SK-MEL-5 (cell line): Measurements from ENCODE around the gene HSP90AA1. TPM values are rescaled to one million over a fixed set of nuclear protein-coding genes. Genes with fewer than 3 reads are reported as not detected.
"Not testable (repeated sequence)": the region's sequence is repeated elsewhere in the genome, so short reads cannot be mapped to it uniquely, and the experiment has no call there.

Source experiments
- DNase-seq: peaks from one replicate; pipeline ENCODE4 v3.0.0-alpha.2; 2016; ENCODE audit warnings: low read depth, low spot score
- in situ Hi-C: cut with HindIII; loops from 2 replicates; pipeline ENCODE4 v1.10.0; 2016; ENCODE audit warnings: low sequenced_read_pairs, high pct_unique_total_duplicates, low pct_unique_long_range_greater_than_20kb
- total RNA-seq: library from RNA; depleted of rRNA; stranded (reverse); fragments of >200 nt; shearing (Covaris generic); gene quantifications from 2 replicates; pipeline ENCODE4 v1.2.3, GENCODE V29; 2014

The HSP90AA1 gene
- total RNA-seq, 1 experiment from 2014 or later, result 531 TPM

DNA sequence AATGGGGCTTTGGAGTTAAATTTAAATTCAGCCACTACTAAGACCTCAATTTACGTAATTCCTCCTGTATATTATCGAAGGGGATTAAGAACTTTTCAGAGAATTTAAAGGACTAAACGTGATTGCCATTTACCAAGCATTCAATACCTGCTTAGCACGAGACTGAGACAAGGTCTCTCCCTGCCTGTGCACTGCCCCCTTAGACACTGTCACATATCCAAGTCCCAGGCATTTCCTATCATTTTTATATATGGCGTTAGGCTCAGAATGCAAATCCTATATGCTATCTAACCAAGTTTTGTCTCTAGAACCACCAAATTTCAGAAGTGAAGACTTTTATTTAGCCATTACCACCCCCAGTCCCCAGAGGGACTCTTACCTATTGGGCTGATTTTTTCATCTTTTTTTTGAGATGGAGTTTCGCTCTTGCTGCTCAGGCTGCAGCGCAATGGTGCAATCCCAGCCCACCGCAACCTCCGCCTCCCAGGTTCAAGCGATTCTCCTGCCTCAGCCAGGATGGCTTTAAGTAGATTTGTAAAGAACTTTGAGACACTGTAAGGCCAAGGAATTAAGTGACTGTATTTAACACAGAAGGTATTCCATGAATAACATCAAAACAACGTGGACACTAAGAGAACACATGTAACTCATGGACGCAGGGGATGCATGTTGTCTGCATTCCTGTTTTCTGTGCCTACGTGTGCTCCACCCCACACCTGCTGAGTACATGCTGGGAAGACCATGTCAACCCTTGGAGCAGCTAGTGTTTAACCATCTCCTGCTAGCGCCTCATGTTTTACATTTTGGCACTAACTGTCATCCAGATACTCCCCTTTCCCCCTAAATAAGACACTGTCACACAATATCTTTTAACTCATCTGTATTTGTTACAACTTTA lies 6.4 kb downstream of the HSP90AA1 start:
- DNase-seq, result no peak
- in situ Hi-C loops, result no loop called here

DNA sequence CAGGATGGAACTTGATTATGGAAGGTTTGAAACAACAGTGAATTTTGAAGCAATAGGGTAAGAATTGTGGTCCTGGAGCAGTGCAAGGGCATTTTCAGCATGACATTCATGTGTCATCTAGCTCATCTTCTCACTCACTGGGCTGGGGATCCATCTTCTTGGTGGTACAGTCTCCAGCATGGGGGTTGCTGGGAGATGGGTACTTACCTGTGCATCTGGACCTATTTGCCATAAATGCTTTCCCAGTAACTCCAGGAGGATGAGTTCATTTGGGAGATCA lies 7.2 kb downstream of the HSP90AA1 start:
- in situ Hi-C loops, result no loop called here
- no peak for DNase-seq

DNA sequence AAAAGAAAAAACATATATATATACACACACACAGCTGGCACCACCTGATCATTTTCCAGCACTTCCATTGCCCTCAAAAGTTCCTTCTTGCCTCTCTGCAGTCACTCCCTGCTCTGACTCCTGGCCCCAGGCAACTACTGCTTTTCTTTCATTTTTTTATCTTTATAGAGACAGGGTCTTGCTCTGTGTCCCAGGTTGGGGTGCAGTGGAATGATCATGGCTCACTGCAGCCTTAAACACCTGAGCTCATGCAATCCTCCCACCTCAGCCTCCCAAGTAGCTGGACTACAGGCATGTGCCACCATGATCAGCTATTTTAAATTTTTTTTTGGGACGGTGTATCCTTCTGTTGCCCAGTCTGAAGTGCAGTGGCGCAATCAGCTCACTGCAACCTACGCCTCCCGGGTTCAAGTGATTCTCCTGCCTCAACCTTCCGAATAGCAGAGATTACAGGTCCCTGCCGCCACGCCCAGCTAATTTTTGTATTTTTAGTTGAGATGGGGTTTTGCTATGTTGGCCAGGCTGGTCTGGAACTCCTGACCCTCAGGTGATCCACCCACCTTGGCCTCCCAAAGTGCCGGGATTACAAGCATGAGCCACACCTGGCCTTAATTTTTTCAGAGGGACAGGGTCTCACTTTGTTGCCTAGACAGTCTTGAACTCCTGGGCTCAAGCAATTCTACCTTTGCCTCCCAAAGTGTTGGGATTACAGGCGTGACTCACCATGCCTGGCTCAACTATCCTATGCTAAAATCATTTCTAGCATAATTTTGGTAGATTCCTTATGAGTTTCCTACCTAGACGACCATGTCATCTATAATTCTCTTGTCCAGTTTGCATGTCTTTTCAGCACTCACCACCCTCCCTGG lies 7.8 kb downstream of the HSP90AA1 start:
- DNase-seq, result no peak
- in situ Hi-C loops, result no loop called here

DNA sequence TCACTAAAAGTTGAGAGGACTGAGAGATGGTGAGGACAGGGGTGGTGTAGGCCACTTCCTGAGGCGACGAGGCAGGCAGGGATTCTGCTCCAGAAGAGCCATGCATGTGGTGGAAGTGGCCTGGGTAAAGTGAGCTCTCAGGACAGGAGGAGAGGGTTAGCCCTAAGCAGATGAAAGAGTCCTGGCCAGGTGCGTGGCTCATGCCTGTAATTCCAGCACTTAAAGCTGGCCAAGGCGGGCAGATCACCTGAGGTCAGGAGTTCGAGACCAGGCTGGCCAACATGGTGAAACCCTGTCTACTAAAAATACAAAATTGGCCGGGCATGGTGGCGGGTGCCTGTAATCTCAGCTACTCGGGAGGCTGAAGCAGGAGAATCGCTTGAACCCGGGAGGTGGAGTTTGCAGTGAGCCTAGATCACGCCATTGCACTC lies 8.5 kb downstream of the HSP90AA1 start:
- DNase-seq, in situ Hi-C loops: not testable (repeated sequence)

DNA sequence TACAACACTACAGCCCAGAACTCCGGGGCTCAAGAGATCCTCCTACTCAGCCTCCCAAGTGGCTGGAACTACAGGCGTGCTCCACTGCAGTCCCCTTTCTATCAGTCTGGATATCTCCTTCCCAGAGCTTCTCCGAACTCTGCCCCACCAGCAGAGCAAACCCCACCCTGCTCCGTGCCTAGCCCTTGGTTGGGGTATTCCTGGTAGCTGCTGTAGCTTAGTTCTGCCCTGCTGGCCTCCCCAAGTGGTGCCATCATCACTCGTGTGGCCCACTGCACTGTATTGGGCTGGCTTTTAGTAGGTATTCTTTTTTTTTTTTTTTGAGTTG lies 9.5 kb downstream of the HSP90AA1 start:
- in situ Hi-C loops, result no loop called here
- DNase-seq, result no peak

DNA sequence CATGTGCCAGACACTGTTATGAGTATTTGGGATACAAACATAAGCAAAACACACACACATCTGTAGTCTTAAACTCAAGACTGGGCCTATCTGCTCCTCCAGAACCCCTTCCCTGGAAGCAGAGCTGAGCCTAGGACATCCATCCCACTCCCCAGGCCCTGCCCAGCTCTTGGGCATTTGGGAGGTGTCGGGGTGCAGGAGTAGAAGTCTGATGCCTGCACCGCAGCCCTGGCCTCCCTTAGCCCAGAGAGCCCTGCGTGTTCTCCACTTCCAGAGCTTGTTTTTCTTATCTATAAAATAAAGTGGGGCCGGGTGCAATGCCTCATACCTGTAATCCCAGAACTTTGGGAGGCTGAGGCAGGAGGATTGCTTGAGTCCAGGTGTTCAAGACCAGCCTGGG lies 11.7 kb downstream of the HSP90AA1 start:
- DNase-seq, result no peak
- in situ Hi-C loops, result no loop called here

DNA sequence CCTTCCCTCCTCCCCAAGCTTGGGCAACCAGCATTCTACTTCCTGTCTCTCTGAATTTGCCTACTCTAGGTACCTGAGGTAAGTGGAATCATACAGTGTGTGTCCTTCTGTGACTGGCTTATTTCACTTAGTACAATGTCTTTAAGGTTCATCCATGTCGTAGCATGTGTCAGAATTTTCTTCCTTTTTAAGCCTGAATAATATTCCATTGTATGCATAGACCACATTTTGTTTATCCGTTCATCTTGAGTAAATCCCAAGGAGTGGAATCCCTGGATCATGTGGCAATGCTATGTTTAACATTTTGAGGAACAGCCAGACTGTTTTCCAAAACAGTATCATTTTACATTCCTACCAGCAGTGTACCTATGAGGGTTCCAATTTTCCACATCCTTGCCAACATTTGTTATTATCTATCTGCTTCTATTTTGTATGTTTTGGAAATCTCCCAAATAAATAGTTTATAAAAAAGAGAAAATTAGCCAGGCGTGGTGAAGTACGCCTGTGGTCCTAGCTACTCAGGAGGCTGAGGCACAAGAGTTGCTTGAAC lies 12.4 kb downstream of the HSP90AA1 start:
- no peak for DNase-seq

DNA sequence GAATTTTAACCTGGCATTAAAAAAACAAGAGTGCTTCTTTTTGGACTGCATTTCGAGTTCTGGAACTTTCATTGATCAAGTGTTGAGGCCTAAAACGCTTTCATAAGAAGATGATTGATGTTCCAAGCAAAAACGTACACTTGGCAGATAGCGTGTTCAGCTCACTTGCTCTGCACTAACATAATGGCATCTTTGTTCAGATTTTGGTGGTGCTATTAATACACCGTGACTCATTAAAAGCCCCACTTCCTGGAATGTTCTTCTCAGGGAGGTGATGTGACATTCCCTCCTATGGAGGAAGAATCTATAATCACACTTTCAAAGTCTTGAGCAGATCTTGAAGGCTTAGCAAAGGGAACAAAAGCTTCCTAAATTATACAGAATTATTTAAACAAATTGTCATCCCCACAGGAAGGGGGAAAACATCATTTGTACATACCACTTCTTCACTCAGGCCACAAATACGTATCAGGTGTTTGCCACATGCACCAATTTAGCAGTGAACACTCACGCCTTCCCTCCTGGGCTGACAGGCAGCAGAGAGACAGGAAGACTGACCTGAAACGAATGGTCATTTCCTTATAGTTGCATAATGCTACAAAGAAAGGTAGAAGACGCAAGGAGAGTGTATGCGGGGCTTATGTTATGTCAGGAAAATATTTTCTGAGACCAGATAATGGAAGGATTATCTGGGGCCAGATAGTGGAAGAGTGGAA lies 15.4 kb downstream of the HSP90AA1 start:
- in situ Hi-C loops, result no loop called here
- peak; percentile 97 for DNase-seq

More for the DNA sequence above, 12.4 kb downstream of the HSP90AA1 start:
- in situ Hi-C loops, result no loop called here

DNA sequence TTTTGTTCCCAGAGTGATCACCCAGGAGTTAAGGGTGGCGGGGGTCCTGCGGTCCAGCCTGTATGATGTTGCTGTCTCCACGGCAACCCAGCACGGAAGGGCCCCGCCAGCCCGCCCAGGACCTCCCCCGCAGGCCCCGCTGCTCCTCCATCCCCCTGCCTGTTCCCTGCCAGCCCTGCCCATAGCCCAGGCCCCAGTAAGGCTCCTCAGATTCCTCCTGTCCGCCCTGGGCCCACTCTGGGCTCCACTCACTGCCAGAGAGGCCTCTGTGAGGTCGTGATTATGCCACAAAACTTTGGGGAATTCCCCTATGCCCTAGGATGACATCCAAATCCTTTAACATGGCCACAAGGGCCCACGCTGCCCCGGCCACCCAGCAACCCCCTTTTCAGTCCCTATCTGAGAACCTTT lies 20.8 kb downstream of the HSP90AA1 start:
- in situ Hi-C loops, result no loop called here
- DNase-seq, result no peak

DNA sequence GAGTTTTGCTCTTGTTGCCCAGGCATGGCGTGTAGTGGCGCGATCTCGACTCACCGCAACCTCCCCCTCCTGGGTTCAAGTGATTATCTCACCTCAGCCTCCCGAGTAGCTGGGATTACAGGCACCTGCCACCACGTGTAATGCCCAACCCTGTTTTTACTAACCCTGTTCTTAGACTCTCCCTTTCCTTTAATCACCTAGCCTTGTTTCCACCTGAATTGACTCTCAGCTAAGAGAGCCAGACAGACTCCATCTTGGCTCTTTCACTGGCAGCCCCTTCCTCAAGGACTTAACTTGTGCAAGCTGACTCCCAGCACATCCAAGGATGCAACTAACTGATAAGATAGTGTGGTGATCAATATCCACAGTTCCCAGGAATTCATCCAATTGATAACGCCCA lies 22.3 kb downstream of the HSP90AA1 start:
- DNase-seq, in situ Hi-C loops: not testable (repeated sequence)

DNA sequence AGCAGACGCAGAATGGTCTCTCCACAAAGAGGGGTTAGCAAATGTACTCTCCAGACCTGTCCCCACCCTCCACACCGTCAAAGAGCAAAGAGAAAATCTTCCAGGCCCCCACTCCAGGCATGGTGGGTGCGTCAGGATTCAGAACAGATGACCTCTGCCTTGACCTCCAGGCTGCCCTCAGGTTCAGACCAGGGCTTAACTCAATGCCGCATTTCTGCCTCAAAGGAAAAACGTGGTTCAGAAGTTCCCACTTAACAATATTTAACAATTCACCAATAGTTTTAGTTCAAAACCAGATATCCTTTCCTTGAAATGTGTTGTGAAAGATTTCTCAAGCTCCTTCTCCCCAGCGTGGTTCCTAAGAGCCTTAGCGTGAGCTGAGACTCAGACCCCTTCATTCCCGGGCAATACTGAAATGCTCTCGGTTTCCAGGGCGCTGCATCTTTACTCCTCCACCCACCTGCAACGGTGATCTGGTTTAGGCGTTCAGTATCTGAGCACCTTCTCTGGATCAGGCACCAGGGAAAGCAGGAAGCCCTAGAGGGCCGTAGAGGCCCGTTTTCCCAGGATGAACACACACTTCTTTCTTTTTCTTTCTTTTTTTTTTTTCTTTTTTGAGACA lies 22.9 kb downstream of the HSP90AA1 start:
- DNase-seq, result no peak
- in situ Hi-C loops, result no loop called here

DNA sequence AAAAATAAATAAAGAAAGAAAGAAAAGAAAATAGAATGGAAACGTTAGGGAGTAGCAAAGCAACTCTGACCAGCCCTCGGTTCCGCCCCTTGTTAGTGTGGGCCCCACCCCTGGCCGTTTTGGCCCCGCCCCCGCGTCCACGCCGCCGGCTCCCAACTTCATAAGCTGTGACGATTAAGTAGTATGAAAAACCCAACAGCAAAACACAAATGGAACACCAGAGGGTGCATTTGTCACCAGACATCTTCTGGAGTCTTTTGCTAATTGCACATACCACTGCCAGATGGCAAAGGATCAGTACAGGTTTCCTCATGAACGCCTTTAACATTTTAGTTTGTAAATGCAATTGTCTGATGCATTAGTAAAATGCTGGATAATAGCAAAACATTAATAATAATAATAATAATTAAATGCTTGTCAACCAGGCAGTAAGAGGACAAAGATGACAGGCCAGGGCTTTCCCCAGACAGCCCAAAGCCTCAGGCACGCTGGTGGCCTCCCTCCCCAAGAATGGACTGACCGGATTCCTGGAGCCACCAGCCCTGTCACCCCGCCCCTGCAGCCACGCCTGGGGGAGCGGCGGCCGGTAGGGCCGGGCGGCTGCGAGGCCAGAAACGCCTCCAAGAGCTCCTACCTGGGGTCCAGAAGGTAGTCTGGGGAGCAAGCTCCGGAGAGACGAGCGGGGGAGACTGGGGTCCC lies 23.6 kb downstream of the HSP90AA1 start:
- DNase-seq, result peak; percentile 93
- in situ Hi-C loops, result no loop called here

DNA sequence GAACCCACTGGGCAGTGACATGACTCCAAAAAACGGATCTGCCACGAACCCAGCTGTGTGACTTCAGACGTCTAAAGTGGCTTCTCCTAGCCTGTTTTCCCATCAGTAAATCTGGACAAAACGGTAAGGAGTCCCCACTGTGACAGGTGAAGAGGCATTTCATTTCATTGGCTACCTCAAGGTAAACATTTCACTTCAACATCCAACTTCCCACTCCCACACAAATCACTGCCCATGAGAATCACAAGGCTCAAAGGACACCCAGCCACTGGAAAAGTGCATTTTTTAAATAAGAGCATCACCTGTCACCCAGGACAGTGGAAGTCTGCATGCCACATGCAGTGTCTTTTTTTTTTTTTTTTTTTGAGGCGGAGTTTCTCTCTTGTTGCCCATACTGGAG lies 27.9 kb downstream of the HSP90AA1 start:
- in situ Hi-C loops, result no loop called here
- DNase-seq, result no peak

DNA sequence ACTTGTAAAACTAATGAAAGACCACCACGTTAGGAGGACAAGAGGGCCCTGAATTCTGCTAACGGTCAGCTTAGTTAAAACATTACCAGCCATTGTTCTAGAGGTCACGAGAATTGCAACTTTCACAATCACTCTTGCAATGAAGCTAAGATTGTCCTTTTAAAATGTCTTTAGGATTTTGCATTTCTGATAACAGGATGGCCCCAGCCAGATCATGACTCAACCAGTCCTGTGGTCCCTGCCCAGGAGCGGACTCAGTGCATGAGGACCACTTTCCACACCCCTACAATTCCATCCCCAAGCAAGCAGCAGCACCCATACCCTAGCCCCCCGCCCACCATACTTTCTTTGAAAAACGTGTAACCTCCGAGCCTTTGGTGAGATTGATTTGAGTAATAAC lies 28.7 kb downstream of the HSP90AA1 start:
- DNase-seq, result peak; percentile 65
- in situ Hi-C loops, result no loop called here

DNA sequence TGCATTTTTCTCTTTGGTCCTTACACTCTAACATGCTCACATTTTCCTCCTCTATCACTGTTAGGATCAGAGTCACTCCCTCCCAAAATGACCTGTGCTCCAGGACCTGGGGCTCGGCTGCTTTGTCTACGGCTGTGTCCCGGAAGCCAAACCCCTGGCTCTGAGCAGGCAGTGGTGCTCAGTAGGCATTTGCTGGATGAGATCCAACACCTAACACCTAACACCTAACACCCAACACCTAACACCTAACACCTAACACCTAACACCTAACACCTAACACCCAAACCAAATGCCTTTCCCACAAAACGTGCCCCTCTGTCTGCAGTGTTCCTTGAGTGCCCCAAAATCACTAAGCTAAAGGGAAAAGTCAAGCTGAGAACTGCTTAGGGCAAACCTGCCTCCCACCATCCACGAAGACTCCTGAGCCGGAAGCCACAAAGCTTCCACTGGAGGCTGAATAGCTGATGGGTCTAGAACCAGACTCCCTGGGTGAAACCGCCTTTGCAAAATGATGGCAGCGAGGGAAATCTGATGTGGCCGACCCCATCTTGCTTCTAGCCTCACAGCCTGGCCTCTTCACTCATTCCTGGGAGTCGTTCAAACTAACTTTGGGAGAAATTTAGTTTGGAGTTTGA lies 29.2 kb downstream of the HSP90AA1 start:
- no peak for DNase-seq
- in situ Hi-C loops, result no loop called here

DNA sequence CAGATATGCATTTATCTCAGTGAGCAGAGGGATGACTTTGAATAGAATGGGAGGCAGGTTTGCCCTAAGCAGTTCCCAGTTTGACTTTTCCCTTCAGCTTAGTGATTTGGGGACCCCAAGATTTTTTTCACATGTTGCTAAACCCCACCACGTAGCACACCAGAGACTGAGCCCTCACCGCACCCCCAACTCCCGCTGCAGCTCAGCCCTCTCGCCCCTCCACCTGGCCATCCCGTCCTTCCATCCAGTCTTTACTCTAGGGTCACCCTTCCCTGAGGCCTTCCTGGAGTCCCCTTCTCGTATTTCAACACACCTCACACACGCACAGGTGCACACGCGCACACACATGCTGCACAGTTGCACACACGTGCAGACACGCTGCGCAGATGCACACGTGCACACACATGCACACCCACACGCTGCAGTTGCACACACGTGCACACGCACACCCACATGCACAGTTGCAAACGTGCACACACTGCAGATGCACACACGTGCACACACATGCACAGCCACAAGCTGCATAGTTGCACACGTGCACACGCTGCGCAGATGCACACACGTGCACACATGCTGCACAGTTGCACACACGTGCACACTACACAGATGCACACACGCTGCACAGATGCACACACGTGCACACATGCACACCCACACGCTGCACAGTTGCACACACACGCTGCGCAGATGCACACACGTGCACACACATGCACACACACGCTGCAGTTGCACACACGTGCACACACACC lies 30.0 kb downstream of the HSP90AA1 start:
- in situ Hi-C loops, result no loop called here
- DNase-seq, result no peak
